ENCODE data around the gene VOPP1.

Gene VOPP1

DNA sequence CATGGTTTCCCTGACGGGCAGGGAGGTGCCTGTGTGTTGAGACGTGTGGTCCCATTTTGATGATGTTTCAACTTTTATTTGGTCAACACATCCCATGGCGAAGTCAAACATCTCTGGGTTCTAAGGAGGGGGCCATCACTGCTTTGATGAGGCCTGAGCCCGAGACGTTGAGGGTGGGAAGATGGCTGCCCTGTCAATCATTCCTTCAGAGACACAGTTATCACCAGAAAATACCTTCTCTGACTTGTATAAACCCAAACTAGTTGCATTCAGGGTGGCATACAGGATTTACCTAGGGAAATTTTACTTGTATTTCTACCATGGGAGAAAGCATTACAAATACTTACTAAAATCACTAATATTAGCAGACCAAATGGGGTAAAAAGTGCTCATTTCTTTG is 64.6 kb downstream of the VOPP1 start:
- DNase-seq = no peak

DNA sequence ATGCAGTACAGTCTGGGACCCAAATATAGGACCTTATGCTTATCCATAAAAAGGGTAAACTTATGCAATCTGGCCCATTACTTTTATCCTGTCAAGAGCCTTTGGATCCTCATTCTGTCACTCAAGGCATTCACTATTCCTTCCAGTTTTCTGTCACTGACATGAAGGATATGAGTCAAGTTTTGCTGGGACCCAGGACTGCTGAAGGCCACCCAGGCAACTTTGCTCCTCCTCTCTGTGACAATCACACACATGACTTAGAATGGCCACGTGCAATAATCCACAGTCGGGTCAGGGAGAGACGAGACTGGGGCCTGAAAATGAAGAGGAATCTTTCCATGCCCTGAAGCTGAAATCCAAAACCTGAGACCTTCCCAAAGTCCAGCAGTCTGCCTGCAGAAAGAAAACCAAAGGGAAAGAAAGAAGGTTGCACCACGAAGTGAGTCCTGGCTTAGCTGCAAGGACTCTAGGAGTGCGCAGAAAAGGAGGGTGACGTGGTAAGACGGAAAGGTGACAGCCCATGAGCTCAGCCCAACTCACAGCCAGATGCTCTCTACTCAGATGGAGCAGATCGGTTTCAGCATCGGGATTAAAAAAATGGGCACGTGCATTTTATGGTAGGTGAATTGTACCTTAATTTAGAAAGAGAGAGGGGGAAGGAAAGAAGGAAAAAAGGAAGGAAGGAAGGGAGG is 67.2 kb downstream of the VOPP1 start:
- no peak for DNase-seq

DNA sequence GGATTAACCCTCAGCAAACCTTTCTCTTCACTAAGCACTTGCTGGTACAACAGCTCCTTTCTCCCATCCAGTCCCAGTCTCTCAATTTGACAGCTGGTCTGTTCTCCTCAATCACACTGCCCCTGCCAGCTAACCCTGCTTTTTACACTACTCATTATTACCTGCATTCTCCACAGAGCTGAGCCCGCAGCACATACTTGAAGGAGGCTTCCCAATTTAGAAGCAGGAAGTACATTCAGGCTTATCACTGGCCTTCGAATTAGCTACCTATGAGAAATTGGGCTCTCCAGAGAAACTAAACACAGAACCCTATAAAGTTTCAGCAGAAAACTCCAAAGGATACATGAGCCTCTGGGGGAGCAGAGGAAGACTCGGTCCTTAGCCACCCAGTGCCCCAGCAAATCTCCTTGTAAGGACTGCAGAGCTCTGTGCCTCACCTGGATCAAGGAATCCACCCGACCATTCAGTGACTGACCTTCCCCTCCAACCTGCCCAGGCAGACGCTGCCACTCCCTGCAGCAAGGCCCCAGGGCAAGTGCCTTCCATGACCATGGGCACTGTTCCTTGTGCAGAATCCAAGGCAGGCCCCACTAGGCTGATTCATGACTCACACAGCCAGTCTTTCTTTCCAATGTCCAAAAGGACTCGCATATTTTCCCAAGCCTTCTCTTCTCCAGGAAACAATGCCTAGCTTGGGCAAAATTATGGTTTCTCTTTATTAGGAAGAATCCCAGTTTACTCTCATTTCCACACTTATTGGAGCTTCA is 68.0 kb downstream of the VOPP1 start:
- DNase-seq = no peak

DNA sequence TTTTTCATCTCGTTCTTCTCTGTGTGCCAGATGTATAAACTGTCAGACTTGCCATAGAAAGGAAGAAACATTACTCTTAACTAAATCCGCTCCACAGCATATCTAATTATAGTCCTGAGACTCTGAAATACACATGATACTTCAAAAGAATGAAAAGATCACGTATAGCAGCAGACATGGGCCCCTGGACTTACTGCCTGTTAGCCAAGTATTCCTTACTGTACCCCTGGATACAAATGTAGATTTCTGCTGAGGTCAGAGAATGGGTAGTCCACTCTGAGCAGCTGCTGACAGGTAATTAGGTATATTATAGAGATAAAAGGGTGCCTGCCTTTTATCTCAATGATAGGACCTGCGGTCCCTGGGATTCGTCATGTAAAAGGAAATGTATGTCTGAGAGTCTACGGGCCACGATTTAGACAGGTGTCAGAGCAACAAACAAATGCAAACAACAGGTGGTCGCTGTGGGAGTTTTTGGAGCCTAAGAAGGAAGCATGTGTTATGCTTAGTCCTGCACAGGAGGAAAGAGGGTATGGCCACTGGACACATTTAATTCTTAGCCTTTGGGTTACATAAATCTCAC is 69.4 kb downstream of the VOPP1 start:
- DNase-seq = no peak

DNA sequence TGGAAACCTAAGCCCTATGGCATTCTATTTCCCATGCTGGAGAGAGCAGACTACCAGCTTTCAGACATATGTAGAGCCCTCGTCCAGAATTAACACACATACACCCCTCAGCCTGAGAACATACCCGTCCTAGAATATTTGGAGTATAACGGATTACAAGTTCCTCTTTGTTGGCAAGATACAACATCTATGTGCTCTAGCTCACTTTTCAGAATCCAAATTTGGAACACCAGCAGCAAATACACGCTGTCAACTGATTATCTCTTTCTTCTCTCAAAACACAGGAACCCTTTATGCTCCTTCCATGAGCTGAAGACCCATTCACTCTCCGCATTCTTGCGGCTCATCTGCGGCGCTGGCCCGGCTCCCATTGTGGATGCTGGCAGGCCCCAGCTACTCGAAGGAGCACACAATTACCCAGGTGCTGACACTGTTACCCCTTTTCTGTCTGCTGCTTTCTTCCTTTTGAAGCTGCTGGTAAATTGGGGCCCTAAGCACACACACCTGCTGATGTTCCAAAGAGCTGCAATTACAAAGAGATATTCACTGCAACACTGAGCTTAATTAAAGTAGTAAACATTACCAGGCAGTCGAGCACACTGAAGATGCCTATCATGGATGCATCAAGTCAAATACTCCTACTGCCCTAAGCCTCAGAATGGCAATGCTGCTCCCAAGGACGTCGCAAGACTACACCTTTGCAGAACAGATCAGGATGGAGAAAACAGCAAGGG is 70.0 kb downstream of the VOPP1 start:
- DNase-seq = no peak

DNA sequence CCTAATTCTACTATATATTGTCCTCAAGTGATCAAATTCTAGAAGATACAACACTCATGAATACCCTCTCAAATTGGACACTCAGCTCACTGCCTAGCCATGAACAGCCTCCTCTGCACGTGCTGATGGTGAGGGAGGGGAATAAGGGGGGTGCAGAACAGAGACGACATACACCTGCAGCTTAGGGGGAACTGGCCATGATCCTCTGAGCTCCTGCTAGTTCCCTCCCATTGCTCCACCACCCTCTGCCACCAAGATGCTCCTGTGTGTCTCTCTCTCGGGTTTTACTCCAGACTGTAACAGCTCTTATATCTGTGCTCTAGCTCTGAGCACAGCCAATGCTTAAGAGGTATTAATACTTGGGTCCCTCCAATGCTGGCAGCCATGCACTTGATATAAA is 70.7 kb downstream of the VOPP1 start:
- no peak for DNase-seq

DNA sequence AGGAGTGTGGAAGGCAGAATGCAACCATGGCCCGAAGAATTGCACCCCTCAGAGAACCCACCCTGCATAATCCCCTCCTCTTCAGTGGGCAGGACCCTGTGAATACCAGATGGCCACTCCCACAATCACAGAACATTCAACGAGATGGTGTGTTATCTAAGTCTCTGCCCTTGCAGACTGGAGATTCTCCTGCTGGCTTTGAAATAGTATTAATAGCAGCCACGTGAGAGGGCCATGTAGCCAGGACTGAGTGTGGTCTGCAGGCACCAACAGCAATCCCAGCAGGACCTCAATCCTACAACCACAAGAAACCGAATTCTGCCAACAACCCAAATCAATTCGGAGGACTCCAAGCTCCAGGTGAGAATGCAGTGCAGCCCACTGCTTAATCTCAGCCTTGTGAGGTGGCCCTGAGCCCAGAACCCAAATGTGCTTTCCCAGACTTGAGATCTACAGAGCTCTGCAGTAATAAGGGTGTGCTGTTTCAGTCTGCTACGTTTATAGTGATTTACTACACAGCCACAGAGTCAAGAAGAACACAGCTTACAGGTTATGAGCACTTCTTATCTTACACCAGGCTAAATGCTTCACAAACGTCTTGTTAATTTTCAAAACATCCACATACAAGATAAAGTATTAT is 72.1 kb downstream of the VOPP1 start:
- no peak for DNase-seq

DNA sequence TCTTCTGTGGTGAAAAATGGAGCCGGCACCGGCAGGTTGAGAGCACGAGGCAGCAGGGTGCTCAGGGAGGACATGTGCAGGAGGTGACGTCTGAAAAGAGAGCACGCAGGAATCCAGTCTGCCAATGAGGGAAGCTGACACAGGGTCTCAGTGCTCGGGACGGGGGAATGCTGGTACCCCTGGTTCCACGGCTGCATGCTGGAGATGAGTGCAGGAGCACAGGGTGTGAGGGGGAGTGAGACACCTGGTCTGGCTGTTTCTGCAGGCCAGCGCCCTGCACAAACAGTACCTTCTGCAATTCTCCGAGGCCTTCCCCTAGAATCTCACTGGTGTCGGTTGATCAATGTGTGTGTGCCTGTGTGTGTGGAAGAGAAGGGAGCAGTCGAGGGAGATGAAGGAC is 72.7 kb downstream of the VOPP1 start:
- DNase-seq = no peak

DNA sequence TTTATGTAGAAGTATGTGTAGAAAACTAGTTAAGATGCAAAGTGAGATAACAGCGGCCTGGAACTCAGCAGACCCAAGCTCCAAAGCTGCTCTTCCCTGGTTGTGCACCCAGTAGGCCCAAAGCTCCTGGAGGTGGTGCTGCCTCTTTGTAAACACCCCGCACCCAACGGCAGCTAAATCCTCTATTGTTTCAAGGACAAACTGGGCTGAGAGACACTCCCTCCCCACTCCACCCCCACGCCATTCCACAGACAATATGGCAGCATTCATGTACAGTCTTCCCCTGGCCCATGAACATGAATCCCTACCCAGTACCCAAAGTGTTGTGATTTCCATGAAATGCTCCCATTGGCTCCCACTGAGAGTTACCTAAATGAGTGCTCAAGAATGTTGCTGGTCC is 73.5 kb downstream of the VOPP1 start:
- no peak for DNase-seq

DNA sequence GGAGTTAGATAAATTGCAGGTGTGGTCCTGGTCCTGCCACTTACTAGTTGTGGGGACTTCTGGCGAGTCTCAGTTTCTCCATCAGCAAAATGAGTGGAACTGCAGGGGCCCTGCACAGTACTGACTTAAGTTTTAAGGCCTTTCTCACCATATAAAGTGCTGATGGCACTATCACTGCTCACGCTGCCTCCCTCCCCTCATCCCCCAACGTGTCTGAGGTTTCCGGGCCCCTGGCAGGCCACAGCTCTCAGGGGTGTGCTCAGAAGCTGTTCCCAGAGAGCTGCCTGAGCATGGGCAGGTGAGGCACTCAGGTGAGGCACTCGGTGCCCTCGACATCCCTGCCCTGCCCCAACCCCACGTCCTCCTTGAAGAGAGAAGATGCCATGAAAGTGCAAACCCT is 74.2 kb downstream of the VOPP1 start:
- no peak for DNase-seq

DNA sequence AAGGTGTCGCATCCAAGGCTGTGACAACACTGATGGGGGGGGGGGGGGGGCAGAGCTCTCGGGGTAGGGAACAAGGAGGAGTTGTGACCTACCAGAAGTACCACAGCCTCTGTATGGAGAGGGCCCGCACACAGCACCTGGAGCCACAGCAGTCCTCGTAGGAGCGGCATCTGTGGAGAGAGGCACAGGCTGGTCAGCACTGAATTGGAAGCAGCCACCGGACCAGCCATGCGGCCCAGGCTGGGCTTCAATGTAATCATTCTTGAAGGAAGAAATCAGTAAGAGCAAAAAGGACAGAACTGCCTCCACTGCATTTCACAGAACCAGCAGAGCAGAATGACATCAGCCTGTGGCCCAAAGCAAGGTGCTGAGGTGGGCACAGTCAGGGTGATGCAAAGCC is 74.8 kb downstream of the VOPP1 start:
- DNase-seq = no peak

DNA sequence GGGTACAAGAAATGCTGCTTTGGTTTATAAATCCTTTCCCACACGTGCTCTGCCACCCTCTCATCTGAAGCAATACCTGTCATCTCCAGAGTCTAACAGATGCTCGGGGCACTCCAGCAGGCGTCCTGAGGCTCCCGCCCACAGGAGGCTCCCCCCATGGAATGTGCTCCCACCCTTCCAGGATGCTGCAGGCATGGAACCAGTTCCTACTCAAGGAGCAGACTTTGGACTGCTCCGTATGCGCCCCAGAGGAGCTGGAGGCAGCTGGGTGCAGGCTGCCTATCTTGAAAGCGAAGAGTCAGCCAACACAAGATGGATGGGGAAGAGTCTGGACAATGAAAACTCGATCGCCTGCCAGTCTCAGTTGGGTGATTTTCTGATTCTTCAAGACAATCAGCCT is 75.4 kb downstream of the VOPP1 start:
- no peak for DNase-seq

DNA sequence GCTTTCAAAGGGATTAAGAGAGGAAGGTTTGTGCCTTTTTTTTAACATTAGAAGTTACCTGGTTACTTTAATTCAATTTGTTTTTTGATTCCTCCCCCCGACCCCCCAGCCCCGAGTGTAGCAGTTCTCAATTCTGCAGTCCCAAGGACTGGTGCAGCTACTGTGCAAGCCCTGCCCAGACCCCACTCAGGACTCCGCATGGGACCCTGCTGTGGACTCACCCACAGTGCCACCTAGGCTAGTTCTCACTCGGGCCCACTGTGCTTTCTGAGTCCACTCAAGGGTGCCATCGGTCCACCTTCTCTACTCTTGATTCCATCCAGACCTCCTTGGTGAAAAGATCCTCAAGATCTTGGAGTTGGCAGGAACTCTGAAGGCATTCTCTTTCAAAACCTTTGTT is 77.4 kb downstream of the VOPP1 start:
- DNase-seq = no peak

DNA sequence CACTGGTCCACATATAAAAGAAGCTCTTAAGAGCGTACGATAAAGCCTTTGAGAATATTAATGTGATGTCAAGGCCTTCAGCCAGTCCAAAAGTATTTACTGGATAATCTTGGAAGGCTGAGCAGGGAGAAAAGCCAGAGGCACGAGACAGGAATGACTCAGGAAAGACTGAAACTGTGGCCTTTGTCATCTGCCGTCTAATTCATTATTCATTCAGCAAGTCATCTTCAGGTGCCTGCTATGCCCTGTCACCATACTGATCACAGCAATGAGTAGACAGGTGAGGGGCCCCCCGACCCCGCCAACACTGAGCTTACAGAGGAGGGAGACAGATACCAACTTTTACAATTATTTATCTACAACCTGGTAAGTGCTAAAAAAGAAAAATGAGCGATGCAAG is 78.9 kb downstream of the VOPP1 start:
- DNase-seq = no peak

DNA sequence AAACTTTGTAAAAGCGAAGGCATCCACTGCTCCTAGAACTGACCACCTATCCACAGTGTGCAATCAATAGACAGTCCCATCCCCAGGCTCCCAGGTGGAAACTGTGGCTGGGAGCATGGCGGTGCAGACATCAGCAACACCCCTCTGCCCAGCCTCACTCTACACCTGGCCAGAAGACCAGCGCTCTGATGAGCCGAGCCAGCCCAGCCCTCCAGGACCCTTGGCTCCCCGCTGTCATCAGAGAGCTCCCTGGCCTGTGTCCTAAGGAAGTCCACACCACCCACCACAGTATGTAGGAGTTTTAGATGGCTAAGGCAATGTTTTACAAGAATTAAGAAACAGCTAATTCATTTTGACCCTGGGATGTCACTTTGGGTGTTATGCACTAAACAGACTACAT is 81.0 kb downstream of the VOPP1 start:
- no peak for DNase-seq

DNA sequence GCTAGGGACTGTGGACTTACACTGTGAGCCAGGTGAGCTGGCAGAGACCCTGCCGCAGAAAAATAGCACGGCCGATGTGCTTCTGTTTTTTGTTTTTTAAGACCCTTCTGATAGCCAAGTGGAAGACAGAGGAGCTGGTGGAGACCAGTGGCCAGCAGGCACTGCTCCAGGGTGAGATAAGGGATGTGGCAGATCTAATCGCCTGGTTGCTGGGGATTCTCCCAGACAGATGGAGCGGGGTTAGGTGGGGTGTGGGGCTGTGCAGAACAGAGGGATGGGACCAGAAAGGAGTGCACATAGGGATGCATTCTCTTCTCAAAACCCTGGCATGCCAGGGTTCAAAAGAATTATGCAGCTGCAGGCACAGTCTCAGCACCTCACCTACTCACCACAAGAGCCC is 82.2 kb downstream of the VOPP1 start:
- no peak for DNase-seq

DNA sequence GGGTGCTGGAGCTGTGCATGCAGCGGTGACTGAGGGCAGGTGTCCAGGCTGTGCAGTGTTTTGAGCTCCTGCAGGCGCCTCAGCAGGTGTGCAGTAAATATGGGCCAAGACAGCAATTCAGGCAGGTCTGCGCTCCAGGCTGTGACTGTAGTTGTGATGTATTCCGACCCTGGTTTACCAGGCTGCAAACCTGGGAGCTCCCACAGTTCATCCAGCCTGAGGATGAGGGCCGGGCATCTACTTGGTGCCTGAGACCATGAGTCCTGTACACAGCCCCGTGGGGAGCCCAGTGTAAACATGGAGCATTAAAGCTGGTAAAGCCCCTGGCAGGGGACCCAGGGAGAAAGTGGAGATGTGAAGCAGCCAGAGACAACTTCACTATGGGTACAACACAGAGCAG is 82.8 kb downstream of the VOPP1 start:
- DNase-seq = no peak

DNA sequence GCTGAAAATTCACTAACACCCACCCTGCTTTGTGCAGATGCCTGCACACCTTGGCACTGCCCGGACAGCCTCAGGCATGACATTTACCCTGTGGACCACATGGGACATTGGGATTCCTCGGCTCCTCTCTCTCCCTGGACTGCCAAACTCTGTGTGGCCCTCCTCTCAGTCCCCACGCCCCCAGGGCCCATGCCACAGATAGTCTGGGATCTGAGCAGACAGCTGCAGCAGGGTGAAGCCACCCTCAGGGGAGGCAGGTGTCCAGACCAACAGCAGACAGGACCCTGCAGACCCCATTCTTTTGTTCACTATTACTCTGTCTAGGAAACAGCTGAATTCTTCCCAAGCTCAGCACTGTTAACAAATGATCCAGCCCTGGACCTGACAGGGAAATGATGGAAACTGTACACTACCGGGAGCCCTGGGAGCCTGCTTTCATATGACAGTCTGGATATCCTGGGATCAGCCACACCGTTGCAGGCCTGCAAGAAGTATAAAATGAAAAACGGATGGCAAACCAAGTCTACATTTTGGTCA is 83.4 kb downstream of the VOPP1 start:
- no peak for DNase-seq

DNA sequence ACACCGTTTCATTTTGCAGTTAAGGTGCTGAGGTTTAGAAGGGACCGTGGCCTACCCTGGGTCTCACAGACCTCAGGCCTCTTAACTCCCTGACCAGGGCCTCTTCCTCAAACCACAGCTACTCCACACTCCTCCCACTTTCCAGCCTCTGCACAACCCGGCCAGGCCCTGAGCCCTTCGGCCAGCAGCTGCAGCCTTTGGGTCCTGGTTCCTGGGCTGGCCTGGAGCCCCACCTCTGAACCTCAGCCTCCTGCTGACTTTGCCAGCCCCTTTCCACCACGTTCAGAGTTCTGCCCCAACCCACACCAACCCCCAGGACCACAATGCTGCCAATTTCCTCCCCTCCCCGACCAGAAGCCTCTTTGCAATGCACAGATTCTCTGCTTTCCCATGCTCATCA is 84.1 kb downstream of the VOPP1 start:
- DNase-seq = no peak

DNA sequence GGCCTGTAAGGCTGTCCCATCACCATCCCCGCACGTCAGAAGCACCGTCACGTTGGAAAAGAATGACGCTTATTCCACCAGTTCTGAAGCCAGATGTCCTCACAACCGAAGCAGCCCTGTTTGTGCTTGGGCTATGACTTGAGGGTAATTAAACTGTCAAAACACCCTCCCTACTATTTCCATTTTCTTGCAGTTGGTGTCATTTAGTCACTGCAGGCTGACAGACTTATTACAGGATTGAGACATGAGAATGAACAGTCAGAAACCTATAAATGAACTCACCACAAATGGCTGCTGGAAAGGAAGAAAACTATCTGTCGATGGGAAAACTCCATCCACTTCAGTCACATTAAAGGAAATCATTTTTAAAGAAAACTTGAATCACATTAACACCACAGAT is 85.3 kb downstream of the VOPP1 start:
- DNase-seq = no peak

DNA sequence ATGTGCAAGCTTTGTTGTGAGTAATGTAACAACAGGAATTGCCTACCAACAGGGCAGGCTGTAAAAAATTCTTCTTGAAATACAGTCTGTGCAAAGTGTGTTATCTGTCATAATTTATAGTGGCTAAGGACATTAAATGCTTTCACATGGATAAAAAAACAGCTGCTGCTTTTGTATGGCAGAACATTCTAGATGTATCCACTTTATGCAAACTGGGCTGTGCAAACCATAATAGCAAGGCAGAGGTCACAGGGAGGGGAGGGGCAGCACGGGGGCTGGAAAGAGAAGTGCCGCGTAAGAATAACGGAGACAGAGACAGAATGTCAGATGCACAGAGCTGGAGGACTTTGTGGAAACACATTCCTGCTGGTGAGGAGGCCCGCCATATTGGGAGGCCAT is 86.1 kb downstream of the VOPP1 start:
- DNase-seq = no peak

DNA sequence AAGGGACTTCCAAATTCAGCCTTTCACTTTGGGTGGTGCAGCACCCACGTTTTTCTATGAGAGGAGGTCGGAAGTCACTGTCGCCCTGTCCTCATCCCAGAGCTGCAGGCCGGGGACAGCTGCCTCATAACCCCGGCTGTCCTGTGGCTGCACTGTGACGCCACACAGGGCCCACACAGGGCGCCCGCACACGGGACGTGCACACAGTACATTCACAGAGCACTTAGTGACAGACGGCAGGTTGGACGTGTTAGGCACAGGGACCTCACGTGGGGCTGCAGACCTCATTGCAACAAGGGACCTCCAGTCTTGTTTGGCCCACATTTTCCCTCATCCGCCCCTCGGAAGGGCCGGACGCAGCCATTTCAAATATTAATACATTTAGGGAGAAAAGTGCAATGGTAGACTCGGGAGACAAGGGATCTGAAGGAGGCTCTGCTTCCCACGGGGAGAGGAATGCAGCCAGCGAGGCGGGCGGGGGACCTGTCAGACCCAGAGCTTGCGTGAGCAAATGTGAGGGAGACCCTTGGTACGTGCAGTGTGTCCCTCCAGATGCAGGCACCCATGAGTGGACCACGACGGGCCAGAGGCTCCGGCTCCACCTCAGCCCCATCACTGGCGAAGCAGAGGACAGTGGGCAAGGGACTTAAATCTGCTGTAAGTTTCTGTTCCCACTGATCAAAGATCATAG is 86.7 kb downstream of the VOPP1 start:
- no peak for DNase-seq
